NCI-H1105 (cell line): ENCODE results near the gene FLYWCH1.

Experiments
- DNase-seq: peaks from one replicate; lab custom pipeline; 2025; lab: John Stamatoyannopoulos, UW

The FLYWCH1 gene

DNA sequence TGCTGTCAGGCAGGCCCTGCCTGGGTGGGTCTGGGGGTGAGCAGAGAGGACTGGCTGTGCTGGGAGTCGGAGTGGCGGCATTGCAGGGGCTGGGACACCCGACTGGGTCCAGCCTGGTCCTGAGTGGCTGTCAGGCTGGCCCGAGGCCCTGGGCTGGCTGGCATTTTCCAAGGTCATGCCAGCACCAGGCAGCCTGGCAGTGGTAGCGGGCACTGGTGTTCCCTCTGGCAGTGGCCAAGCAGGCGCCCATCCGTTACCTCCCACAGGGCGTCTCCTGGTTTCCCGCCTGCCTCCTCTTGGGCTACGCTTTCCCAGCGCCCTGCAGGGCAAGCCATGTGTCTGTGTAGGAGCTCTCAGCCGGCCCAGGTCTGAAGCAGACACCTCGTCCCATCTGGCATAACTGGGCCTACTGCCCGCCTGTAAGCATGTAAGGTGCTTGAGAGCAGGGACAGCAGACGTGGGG lies 74.2 kb downstream of the FLYWCH1 start:
- DNase-seq: no peak

DNA sequence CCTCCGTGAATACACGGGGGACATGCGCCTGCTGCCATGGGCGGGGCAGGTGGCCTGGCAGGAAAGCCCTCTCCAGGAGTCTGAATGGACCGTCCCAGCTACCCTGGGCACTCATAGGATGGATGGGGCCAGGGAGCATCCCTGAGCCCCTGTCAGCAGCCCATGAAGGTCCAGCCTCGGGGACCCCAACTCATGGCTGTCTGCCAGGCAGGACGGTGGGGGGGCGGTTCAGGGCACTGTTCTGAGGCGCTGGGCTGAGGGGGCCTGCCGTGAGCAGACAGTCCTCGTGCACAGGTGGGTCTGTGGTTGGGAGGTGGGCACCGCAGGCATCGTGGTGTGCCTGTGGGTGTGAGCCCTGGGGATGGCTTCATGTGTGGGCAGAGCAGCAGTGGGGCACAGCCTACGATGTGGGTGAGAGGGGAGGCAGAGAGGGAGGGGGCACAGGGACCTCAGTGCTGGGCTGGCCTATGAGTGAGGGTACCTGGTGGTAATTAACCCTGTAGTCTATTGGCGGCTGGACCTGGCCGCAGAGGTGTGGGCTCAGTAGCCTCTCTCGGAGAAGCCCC lies 75.0 kb downstream of the FLYWCH1 start:
- DNase-seq: no peak

DNA sequence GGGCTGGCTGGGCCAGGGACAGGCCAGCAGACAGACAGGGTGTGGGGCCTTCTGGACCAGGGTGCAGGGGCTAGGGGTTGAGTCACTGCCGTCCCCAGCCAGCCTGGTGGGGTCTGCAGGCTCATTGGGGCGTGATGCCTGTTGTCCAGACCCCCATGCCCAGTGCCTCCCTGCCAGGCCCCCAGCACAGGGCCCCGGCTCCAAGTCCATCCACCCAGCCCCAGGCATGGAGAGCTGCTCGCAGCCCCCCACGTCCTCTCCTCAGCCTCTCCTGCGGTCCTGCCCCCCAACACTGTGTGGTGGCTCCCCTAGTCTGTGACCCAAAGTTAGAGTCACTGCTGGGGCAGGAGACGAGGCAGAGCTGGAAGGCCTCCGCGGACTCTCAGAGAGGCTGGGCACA lies 75.6 kb downstream of the FLYWCH1 start:
- DNase-seq: no peak

DNA sequence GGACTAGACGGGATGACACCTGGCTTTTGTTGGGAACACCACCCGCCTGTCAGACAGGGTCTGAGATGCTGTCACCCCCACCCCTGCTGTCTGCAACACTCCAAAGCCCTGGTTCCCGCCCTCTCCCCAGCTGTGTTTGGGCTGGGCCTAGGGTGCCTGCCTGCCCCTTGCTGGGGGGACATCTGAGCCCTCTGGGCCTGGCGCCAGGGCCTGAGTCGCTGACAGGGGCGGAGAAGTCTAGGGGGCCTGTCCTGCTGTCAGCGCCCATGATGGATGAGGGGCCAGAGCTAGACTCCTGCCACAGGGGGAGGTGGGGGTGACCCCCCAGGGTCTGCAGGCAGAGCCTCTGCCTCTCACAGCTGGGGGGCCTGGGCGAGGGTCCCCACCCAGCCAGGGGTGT lies 76.1 kb downstream of the FLYWCH1 start:
- no peak for DNase-seq

DNA sequence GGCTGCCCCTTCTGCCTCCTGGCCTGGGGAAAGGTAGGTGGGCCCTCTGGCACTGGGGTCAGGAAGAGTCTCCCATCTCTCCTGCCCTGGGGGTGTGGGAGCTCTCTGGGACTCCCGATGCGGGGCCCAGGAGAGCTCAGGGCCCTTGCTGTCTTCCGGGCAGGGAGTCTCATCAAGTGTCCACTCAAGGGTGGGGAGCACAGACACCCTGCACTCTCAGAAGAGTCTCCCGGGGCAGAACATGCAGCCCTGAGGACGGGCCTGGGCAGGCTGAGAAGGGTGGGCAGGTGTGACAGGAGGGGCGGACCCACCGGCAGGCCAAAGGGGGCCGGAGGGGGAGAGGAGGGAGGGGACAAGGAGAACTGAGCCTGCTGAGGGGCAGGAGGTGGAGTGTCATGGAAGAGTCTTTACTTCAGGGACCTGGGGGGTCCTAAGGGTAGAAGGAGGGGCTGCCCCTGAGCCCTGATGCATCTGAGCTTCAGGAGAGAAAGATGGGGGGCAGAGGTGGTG lies 76.9 kb downstream of the FLYWCH1 start:
- no peak for DNase-seq

DNA sequence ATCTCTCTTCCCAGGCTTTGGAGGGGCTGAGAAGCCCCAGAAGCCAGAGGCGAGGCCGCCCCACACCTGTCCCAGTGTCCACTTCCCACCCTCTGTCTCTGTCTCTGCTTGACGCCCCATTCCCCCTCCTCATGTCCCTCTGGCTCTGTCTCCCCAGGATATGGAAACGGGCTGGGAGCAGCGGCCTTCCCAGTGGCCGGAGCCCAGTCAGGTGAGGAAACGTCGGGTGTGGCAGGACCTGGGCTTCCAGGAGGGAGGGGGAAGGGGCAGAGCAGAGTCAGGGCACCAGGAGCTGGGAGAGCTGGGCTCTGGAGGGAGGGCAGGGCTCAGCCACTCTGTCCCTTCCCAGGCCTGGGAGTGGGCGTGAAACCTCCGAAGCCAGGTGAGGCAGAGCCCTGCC lies 79.2 kb downstream of the FLYWCH1 start:
- DNase-seq: no peak

DNA sequence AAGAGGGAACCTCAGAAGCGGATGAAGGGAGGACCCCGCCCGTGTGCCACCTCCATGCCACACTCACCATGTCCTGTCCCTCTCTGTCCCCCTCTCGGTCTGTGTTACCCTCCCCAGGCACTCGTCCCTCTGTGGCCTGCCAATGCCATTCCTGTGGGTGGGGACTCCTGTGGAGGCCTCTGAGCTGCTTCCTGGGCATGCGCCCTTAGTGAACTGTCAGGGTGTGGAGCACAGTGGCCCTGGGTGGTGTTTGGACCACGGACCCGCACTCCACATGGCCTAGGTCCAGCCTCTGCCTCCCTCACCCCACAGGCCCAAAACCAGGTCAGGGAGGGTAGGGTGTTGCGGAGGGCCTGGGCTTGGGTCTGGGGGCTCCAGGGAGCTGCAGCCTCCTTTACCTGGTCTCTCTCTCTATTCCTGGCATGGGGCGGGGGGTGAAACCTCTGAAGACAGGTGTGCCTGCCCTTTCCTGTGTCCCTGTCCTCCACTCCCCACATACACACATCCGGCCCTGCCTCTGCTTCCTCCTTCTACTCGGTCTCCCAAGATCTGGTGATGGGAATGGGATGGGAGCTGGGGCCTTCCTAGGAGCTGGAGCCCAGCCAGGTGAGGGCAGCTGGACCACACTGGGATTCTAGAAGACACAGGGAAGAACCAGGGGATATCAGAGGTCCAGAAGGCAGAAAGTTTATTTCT lies 80.0 kb downstream of the FLYWCH1 start:
- no peak for DNase-seq

DNA sequence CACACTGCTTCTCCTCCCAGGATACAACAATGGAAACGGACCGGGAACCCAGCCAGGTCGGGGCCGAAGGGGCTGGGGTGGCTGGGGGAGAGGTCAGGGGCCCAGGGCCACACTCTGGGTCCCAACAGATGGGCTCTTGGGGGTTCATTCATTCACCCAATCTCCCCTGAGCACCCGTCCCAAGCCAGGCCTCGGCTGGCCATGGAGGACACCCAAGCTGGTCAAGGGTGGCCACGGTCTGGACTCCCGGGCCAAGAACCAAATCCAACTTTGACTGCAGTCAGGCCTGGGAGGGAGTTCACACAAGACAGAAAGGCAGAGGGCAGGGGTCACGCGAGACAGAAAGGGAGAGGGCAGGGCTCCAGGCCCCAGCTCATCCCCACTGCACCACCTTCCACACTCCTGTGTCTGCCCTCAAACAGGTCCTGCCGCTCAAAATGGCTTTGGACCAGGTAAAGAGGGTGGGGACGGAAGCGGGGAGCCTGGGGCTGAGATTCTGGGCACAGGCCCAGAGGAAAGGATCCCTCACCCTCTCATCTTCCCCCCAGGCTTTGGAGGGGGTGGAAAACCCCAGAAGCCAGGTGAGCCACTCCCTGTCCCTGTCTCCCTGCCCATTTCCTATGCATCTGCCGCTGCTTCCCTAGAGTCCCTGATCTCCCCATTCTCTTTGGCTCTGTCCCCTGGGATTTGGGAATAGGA lies 80.8 kb downstream of the FLYWCH1 start:
- DNase-seq: no peak

DNA sequence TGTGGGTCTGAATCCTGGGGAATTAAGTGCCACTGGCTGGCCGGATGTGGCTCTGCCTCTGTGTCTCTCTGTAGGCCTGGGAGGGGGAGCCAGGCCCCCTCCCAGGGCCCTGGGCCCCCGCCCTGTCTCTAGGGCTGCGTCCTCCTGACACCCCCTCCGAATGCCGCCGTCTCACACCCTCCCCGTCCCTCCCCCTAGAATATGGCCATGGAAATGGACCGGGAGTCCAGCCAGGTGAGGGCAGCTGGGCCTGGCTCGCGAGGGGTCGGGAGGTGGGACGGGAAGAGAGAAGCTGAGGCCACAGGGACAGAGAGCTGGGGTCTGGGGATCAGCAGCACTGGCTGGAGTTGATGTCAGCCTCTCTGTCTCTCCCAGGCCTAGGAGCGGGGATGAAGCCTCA lies 84.6 kb downstream of the FLYWCH1 start:
- no peak for DNase-seq

DNA sequence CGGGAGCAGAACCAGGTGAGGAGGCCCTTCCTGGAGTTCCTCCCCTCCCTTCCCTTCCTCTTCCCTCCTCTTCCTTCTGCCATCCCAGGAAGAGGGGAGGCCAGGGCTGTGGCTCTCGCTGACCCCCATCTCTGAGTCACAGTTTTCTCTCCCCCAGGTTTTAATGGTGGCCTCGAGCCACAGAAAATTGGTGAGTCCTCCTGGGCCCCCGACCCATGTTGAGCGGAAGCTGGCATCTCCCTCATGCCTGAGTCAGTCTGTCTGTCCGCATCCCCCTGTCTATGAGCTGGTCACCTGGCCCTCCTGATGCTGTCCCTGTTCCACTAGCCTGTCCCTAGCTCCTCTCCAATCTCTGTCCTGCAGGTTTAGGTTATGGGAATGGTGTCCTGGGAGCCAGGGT lies 88.2 kb downstream of the FLYWCH1 start:
- no peak for DNase-seq

DNA sequence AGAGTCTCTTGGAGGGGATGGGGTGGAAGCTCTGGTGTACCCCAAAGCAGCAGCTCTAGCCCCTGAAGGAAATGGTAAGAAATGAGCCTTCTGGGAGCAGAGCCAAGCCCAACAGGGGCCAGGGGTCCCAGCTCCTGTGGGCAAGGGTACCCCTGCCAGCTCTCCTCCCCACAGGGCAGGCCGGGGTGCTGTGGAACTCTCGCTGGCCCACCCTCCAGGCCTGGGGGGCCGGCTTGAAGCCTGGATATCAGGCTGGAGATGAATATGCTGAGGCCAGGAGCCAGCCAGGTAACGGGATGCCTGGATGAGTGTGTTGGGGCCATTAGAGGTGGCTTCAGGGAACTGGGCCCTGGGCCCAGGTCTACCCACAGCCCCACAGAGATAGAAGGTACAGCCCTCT lies 88.8 kb downstream of the FLYWCH1 start:
- no peak for DNase-seq
